ENCODE data around the gene ERGIC1.

Gene ERGIC1

GRCh38 chr5:172866802-172867748 lies 33.0 kb downstream of the ERGIC1 start:
- DNase-seq, result no peak

- no peak for DNase-seq
Measured at GRCh38 chr5:172867761-172868435, 33.8 kb downstream of the ERGIC1 start.

GRCh38 chr5:172868436-172868923 lies 34.4 kb downstream of the ERGIC1 start:
- no peak for DNase-seq

GRCh38 chr5:172868924-172869591 lies 35.0 kb downstream of the ERGIC1 start:
- no peak for DNase-seq

- DNase-seq, result no peak
Measured at GRCh38 chr5:172869691-172870090, 35.6 kb downstream of the ERGIC1 start.

- DNase-seq, result no peak
Measured at GRCh38 chr5:172870291-172870714, 36.3 kb downstream of the ERGIC1 start.

- no peak for DNase-seq
Measured at GRCh38 chr5:172870715-172871461, 36.8 kb downstream of the ERGIC1 start.

- no peak for DNase-seq
Measured at GRCh38 chr5:172871536-172871935, 37.5 kb downstream of the ERGIC1 start.

- DNase-seq, result no peak
Measured at GRCh38 chr5:172871982-172872381, 37.9 kb downstream of the ERGIC1 start.

GRCh38 chr5:172872997-172873491 lies 39.0 kb downstream of the ERGIC1 start:
- DNase-seq, result no peak

- DNase-seq, result no peak
Measured at GRCh38 chr5:172873513-172873912, 39.5 kb downstream of the ERGIC1 start.

- no peak for DNase-seq
Measured at GRCh38 chr5:172874647-172875504, 40.8 kb downstream of the ERGIC1 start.

- DNase-seq, result no peak
Measured at GRCh38 chr5:172875505-172876279, 41.6 kb downstream of the ERGIC1 start.

GRCh38 chr5:172876578-172876977 lies 42.5 kb downstream of the ERGIC1 start:
- DNase-seq, result no peak

- no peak for DNase-seq
Measured at GRCh38 chr5:172877466-172878260, 43.6 kb downstream of the ERGIC1 start.

GRCh38 chr5:172878585-172878932 lies 44.5 kb downstream of the ERGIC1 start:
- DNase-seq, result no peak

GRCh38 chr5:172878933-172879752 lies 45.1 kb downstream of the ERGIC1 start:
- DNase-seq, result no peak

- DNase-seq, result no peak
Measured at GRCh38 chr5:172881691-172882370, 47.8 kb downstream of the ERGIC1 start.

Data from NCI-H345 (cell line).